H9 (cell line): ENCODE measurements around the gene EFNB2. TPM values are rescaled to one million over a fixed set of nuclear protein-coding genes. Genes with fewer than 3 reads are reported as not detected.

Source experiments
- DNase-seq: peaks from one replicate; pipeline ENCODE4 v3.0.0-alpha.2; 2017
- H2AFZ ChIP-seq: one replicate; pipeline ENCODE4 v1.6.1; 2013; ENCODE audit warnings: mild to moderate bottlenecking, low read length, control low read depth, moderate library complexity
- H2AK5ac ChIP-seq: 2 replicates; pipeline ENCODE4 v1.6.1; 2013; ENCODE audit warnings: low read length, control low read depth, mixed read lengths; ENCODE audit not compliant: insufficient read length
- H2BK120ac ChIP-seq: one replicate; pipeline ENCODE4 v1.6.1; 2013; ENCODE audit warnings: low read depth, mild to moderate bottlenecking, low read length, control low read depth, inconsistent platforms; ENCODE audit not compliant: poor library complexity, severe bottlenecking
- H2BK12ac ChIP-seq: 2 replicates; pipeline ENCODE4 v1.6.1; 2013; ENCODE audit warnings: low read length, control low read depth, mixed read lengths, low read depth; ENCODE audit not compliant: insufficient read length
- H2BK15ac ChIP-seq: 2 replicates; pipeline ENCODE4 v1.6.1; 2013; ENCODE audit warnings: low read depth, low read length, control low read depth
- H2BK20ac ChIP-seq: one replicate; pipeline ENCODE4 v1.6.1; 2013; ENCODE audit warnings: low read depth, mild to moderate bottlenecking, low read length, control low read depth, inconsistent platforms; ENCODE audit not compliant: poor library complexity, severe bottlenecking
- H2BK5ac ChIP-seq: 2 replicates; pipeline ENCODE4 v1.6.1; 2013; ENCODE audit warnings: low read length, control low read depth, mixed read lengths; ENCODE audit not compliant: insufficient read length
- H3K14ac ChIP-seq: 2 replicates; pipeline ENCODE4 v1.6.1; 2013; ENCODE audit warnings: low read length, control low read depth; ENCODE audit not compliant: insufficient read depth
- H3K18ac ChIP-seq: 2 replicates; pipeline ENCODE4 v1.6.1; 2013; ENCODE audit warnings: low read depth, mild to moderate bottlenecking, mixed read lengths, low read length, control low read depth; ENCODE audit not compliant: insufficient read length
- H3K23ac ChIP-seq: 2 replicates; pipeline ENCODE4 v1.6.1; 2013; ENCODE audit warnings: low read length, control low read depth, mixed read lengths, low read depth; ENCODE audit not compliant: insufficient read length
- H3K23me2 ChIP-seq: 2 replicates; pipeline ENCODE4 v1.6.1; 2013; ENCODE audit warnings: low read depth, mild to moderate bottlenecking, mixed read lengths, low read length, control low read depth; ENCODE audit not compliant: insufficient read length, poor library complexity, severe bottlenecking
- H3K27ac ChIP-seq: 2 replicates; pipeline ENCODE4 v1.5.1; 2013; ENCODE audit warnings: low read length, control low read depth, mixed read lengths, low read depth; ENCODE audit not compliant: insufficient read length
- H3K27me3 ChIP-seq: 2 replicates; pipeline ENCODE4 v1.6.1; 2013; ENCODE audit warnings: low read length, control low read depth, inconsistent platforms; ENCODE audit not compliant: insufficient read depth
- H3K4ac ChIP-seq: 2 replicates; pipeline ENCODE4 v1.6.1; 2013; ENCODE audit warnings: low read depth, mild to moderate bottlenecking, control low read depth, inconsistent platforms, low read length, moderate library complexity
- H3K4me1 ChIP-seq: 2 replicates; pipeline ENCODE4 v1.6.1; 2013; ENCODE audit warnings: low read length, control low read depth, inconsistent platforms; ENCODE audit not compliant: insufficient read depth
- H3K4me2 ChIP-seq: 2 replicates; pipeline ENCODE4 v1.6.1; 2013; ENCODE audit warnings: low read length, control low read depth, mixed read lengths; ENCODE audit not compliant: insufficient read length, insufficient read depth
- H3K56ac ChIP-seq: 2 replicates; pipeline ENCODE4 v1.6.1; 2013; ENCODE audit warnings: low read depth, mild to moderate bottlenecking, mixed read lengths, low read length, control low read depth; ENCODE audit not compliant: insufficient read length
- H3K79me1 ChIP-seq: 2 replicates; pipeline ENCODE4 v1.6.1; 2013; ENCODE audit warnings: low read depth, mild to moderate bottlenecking, moderate library complexity, low read length, control low read depth, inconsistent platforms; ENCODE audit not compliant: insufficient read depth, poor library complexity, severe bottlenecking
- H3K79me2 ChIP-seq: 2 replicates; pipeline ENCODE4 v1.6.1; 2013; ENCODE audit warnings: low read length, control low read depth, inconsistent platforms; ENCODE audit not compliant: insufficient read depth
- H3K9ac ChIP-seq: 2 replicates; pipeline ENCODE4 v1.6.1; 2013; ENCODE audit warnings: low read length, control low read depth, mixed read lengths; ENCODE audit not compliant: insufficient read length; ENCODE audit errors: extremely low read depth
- H3K9me3 ChIP-seq: one replicate; pipeline ENCODE4 v1.6.1; 2013; ENCODE audit warnings: low read depth, low read length, inconsistent platforms; ENCODE audit not compliant: control insufficient read depth
- H3T11ph ChIP-seq: one replicate; pipeline ENCODE4 v1.6.1; 2013; ENCODE audit warnings: mild to moderate bottlenecking, low read length, control low read depth, inconsistent platforms
- H4K20me1 ChIP-seq: one replicate; pipeline ENCODE4 v1.6.1; 2013; ENCODE audit not compliant: control insufficient read depth, insufficient read length, insufficient read depth
- H4K5ac ChIP-seq: 2 replicates; pipeline ENCODE4 v1.6.1; 2013; ENCODE audit warnings: low read depth, mild to moderate bottlenecking, mixed read lengths, low read length, control low read depth; ENCODE audit not compliant: insufficient read length
- H4K8ac ChIP-seq: replicated peaks from 2 replicates; pipeline ENCODE4 v1.6.1; 2013; ENCODE audit warnings: low read length, control low read depth, mixed read lengths, low read depth; ENCODE audit not compliant: insufficient read length
- H4K91ac ChIP-seq: 2 replicates; pipeline ENCODE4 v1.6.1; 2013; ENCODE audit warnings: low read depth, mild to moderate bottlenecking, moderate library complexity, mixed read lengths, low read length, control low read depth; ENCODE audit not compliant: insufficient read length
- H3K27ac Mint-ChIP-seq, 3 experiments: 2 replicates in 2 of 3; 3 replicates in 1 of 3; pipeline ENCODE4 v1.8.0; 2020 to 2021; ENCODE audit warnings: mixed read lengths in 3 of 3, mild to moderate bottlenecking in 1 of 3, moderate library complexity in 1 of 3
- H3K27me3 Mint-ChIP-seq: 2 replicates; pipeline ENCODE4 v1.8.0; 2021; ENCODE audit warnings: low read depth, mild to moderate bottlenecking, moderate library complexity, mixed read lengths
- H3K36me3 Mint-ChIP-seq, 3 experiments: 2 replicates in 2 of 3; 3 replicates in 1 of 3; pipeline ENCODE4 v1.8.0; 2020 to 2021; ENCODE audit warnings: low read depth in 3 of 3, mixed read lengths in 3 of 3; ENCODE audit not compliant: insufficient read depth in 1 of 3
- H3K4me1 Mint-ChIP-seq, 2 experiments: 2 replicates each; pipeline ENCODE4 v1.8.0; 2020; ENCODE audit warnings: mixed read lengths in 2 of 2
- H3K4me3 Mint-ChIP-seq, 2 experiments: 2 replicates in 1 of 2; 3 replicates in 1 of 2; pipeline ENCODE4 v1.8.0; 2020 to 2021; ENCODE audit warnings: mild to moderate bottlenecking in 2 of 2, mixed read lengths in 2 of 2, moderate library complexity in 1 of 2
- H3K9me3 Mint-ChIP-seq, 2 experiments: 2 replicates in 1 of 2; 3 replicates in 1 of 2; pipeline ENCODE4 v1.8.0; 2020; ENCODE audit warnings: mild to moderate bottlenecking in 2 of 2, mixed read lengths in 2 of 2, moderate library complexity in 1 of 2
- CTCF ChIP-seq: fragments of 200-600 bp; sonication (generic); conservative IDR thresholded peaks from 3 replicates; pipeline ENCODE4 v1.8.0; 2021; ENCODE audit warnings: antibody characterized with exemption, mild to moderate bottlenecking
- WGBS: extraction: QIAGEN DNeasy Blood & Tissue Kit; methylation state at CpG from one replicate; pipeline ENCODE4 v1.1.7; 2013; ENCODE audit warnings: missing lambda C conversion rate, low lambda C conversion rate, mixed read lengths; ENCODE audit not compliant: insufficient read length; ENCODE audit errors: extremely low coverage; 5-methylcytosine and 5-hydroxymethylcytosine counted together
- total RNA-seq: library from RNA; stranded (reverse); gene quantifications from 2 replicates; pipeline ENCODE4 v1.2.1, GENCODE V29; 2021

EFNB2 gene
- total RNA-seq, 1 experiment from 2014 or later, result 12.7 TPM

GRCh38 chr13:106537521-106537920 is 2.1 kb upstream of the EFNB2 start:
- no peak overlapping the region for H2BK5ac ChIP-seq
- H2AFZ ChIP-seq, result no peak overlapping the region
- no peak overlapping the region for H3K27ac Mint-ChIP-seq
- H2BK120ac ChIP-seq, result no peak overlapping the region
- H4K20me1 ChIP-seq, result no peaks in the 10 kb centered on the region
- peaks cover 16 to 29% of the 10 kb centered on the region in 2 experiments for H3K4me1 Mint-ChIP-seq
- no peaks in the 10 kb centered on the region; a peak in 1 of 5 replicates for H3K9me3 Mint-ChIP-seq
- H3K9ac ChIP-seq, result no peak overlapping the region
- H3K23ac ChIP-seq, result no peak overlapping the region
- no peak overlapping the region for H3K4me2 ChIP-seq
- no peak overlapping the region for H2BK20ac ChIP-seq
- no peak overlapping the region for H2AK5ac ChIP-seq
- WGBS, result no CpG with 5 or more reads among the region's 3 CpGs
- no peak overlapping the region for H3K18ac ChIP-seq
- H3K36me3 Mint-ChIP-seq, result peaks cover 7 to 20% (median 7%) of the 10 kb centered on the region in 3 experiments; a peak in 5 of 7 replicates
- H4K91ac ChIP-seq, result no peak overlapping the region
- H4K8ac ChIP-seq, result no peak overlapping the region
- H4K5ac ChIP-seq, result no peak overlapping the region
- H3K27me3 ChIP-seq, result peaks cover 5% of the 10 kb centered on the region; the same call in 1 of the 2 replicates
- H2BK15ac ChIP-seq, result no peak overlapping the region
- peaks cover 19% of the 10 kb centered on the region for H3K23me2 ChIP-seq
- H3T11ph ChIP-seq, result no peak overlapping the region
- H2BK12ac ChIP-seq, result no peak overlapping the region
- H3K79me1 ChIP-seq, result no peaks in the 10 kb centered on the region
- no peak overlapping the region for H3K14ac ChIP-seq
- TF ChIP-seq CTCF, result no peak
- peaks cover 14% of the 10 kb centered on the region for H3K27me3 Mint-ChIP-seq
- H3K4me3 Mint-ChIP-seq, result no peak overlapping the region; a peak in 1 of 5 replicates
- H3K56ac ChIP-seq, result no peak overlapping the region
- H3K4me1 ChIP-seq, result no peaks in the 10 kb centered on the region
- DNase-seq, result no peak
- no peak overlapping the region for H3K27ac ChIP-seq
- H3K4ac ChIP-seq, result no peak overlapping the region
- H3K9me3 ChIP-seq, result no peaks in the 10 kb centered on the region
- H3K79me2 ChIP-seq, result no peaks in the 10 kb centered on the region
